HEK293 (cell line): ENCODE measurements around the gene RAB40C.
A peak's percentile ranks its signal among the peaks of the same experiment; 100 is the strongest.

Source experiments
- GLIS2 ChIP-seq: fragments of 450-650 bp; formaldehyde crosslinking; IDR thresholded peaks from 2 replicates; pipeline ENCODE4 v1.5.1; 2016; ENCODE audit warnings: missing biosample characterization, missing genetic modification characterization
- OVOL3 ChIP-seq: fragments of 450-650 bp; formaldehyde crosslinking; IDR thresholded peaks from 2 replicates; pipeline ENCODE4 v1.5.1; 2016; ENCODE audit warnings: missing biosample characterization, missing genetic modification characterization
- PRDM2 ChIP-seq: fragments of 450-650 bp; formaldehyde crosslinking; IDR thresholded peaks from 2 replicates; pipeline ENCODE4 v1.5.1; 2016; ENCODE audit warnings: missing biosample characterization, missing genetic modification characterization, borderline replicate concordance
- WT1 ChIP-seq: fragments of 450-650 bp; formaldehyde crosslinking; IDR thresholded peaks from 2 replicates; pipeline ENCODE4 v1.5.1; 2016; ENCODE audit warnings: missing biosample characterization, missing genetic modification characterization
- ZBTB17 ChIP-seq: fragments of 450-650 bp; formaldehyde crosslinking; IDR thresholded peaks from 2 replicates; pipeline ENCODE4 v1.5.1; 2016; ENCODE audit warnings: missing biosample characterization, missing genetic modification characterization
- ZBTB7A ChIP-seq: fragments of 450-650 bp; formaldehyde crosslinking; IDR thresholded peaks from 2 replicates; pipeline ENCODE4 v1.5.1; 2016; ENCODE audit warnings: low read depth, missing biosample characterization, missing genetic modification characterization
- ZFP41 ChIP-seq: fragments of 450-650 bp; formaldehyde crosslinking; IDR thresholded peaks from 2 replicates; pipeline ENCODE4 v1.5.1; 2016; ENCODE audit warnings: missing biosample characterization, missing genetic modification characterization, borderline replicate concordance
- ZIC2 ChIP-seq: fragments of 450-650 bp; formaldehyde crosslinking; IDR thresholded peaks from 2 replicates; pipeline ENCODE4 v1.5.1; 2016; ENCODE audit warnings: missing biosample characterization, missing genetic modification characterization
- ZNF121 ChIP-seq: fragments of 450-650 bp; formaldehyde crosslinking; IDR thresholded peaks from 2 replicates; pipeline ENCODE4 v1.5.1; 2016; ENCODE audit warnings: missing biosample characterization, missing genetic modification characterization
- ZNF138 ChIP-seq: fragments of 450-650 bp; formaldehyde crosslinking; IDR thresholded peaks from 2 replicates; pipeline ENCODE4 v1.5.1; 2016; ENCODE audit warnings: missing biosample characterization, missing genetic modification characterization, borderline replicate concordance
- ZNF146 ChIP-seq: fragments of 450-650 bp; formaldehyde crosslinking; IDR thresholded peaks from 2 replicates; pipeline ENCODE4 v1.5.1; 2016; ENCODE audit warnings: missing biosample characterization, missing genetic modification characterization
- ZNF157 ChIP-seq: fragments of 450-650 bp; formaldehyde crosslinking; IDR thresholded peaks from 2 replicates; pipeline ENCODE4 v1.5.1; 2016; ENCODE audit warnings: missing biosample characterization, missing genetic modification characterization
- ZNF184 ChIP-seq: fragments of 450-650 bp; IDR thresholded peaks from 2 replicates; pipeline ENCODE4 v1.5.1; 2018; ENCODE audit warnings: missing biosample characterization, mild to moderate bottlenecking, missing genetic modification characterization
- ZNF23 ChIP-seq: fragments of 450-650 bp; formaldehyde crosslinking; IDR thresholded peaks from 2 replicates; pipeline ENCODE4 v1.5.1; 2016; ENCODE audit warnings: missing biosample characterization, missing genetic modification characterization, borderline replicate concordance
- ZNF24 ChIP-seq: fragments of 450-650 bp; formaldehyde crosslinking; IDR thresholded peaks from 2 replicates; pipeline ENCODE4 v1.5.1; 2016; ENCODE audit warnings: missing biosample characterization, missing genetic modification characterization
- ZNF324 ChIP-seq: fragments of 450-650 bp; formaldehyde crosslinking; IDR thresholded peaks from 2 replicates; pipeline ENCODE4 v1.5.1; 2016; ENCODE audit warnings: missing biosample characterization, missing genetic modification characterization
- ZNF391 ChIP-seq: fragments of 450-650 bp; formaldehyde crosslinking; IDR thresholded peaks from 2 replicates; pipeline ENCODE4 v1.5.1; 2016; ENCODE audit warnings: low read depth, missing biosample characterization, missing genetic modification characterization, borderline replicate concordance
- ZNF513 ChIP-seq: fragments of 450-650 bp; IDR thresholded peaks from 2 replicates; pipeline ENCODE4 v1.5.1; 2018; ENCODE audit warnings: missing biosample characterization, missing genetic modification characterization
- ZNF747 ChIP-seq: fragments of 450-650 bp; formaldehyde crosslinking; IDR thresholded peaks from 2 replicates; pipeline ENCODE4 v1.5.1; 2016; ENCODE audit warnings: missing biosample characterization, missing genetic modification characterization
- TF ChIP-seq, protein P1 (sequence below): fragments of 450-650 bp; formaldehyde crosslinking; IDR thresholded peaks from 2 replicates; pipeline ENCODE4 v1.5.1; 2017; ENCODE audit warnings: missing biosample characterization, missing genetic modification characterization
- TF ChIP-seq, protein P2 (sequence below): fragments of 450-650 bp; formaldehyde crosslinking; IDR thresholded peaks from 2 replicates; pipeline ENCODE4; 2016; ENCODE audit warnings: missing biosample characterization, missing genetic modification characterization
- TF ChIP-seq, protein P3 (sequence below): fragments of 450-650 bp; formaldehyde crosslinking; IDR thresholded peaks from 2 replicates; pipeline ENCODE4 v1.5.0; 2017; ENCODE audit warnings: missing biosample characterization, missing genetic modification characterization, borderline replicate concordance

RAB40C gene

DNA sequence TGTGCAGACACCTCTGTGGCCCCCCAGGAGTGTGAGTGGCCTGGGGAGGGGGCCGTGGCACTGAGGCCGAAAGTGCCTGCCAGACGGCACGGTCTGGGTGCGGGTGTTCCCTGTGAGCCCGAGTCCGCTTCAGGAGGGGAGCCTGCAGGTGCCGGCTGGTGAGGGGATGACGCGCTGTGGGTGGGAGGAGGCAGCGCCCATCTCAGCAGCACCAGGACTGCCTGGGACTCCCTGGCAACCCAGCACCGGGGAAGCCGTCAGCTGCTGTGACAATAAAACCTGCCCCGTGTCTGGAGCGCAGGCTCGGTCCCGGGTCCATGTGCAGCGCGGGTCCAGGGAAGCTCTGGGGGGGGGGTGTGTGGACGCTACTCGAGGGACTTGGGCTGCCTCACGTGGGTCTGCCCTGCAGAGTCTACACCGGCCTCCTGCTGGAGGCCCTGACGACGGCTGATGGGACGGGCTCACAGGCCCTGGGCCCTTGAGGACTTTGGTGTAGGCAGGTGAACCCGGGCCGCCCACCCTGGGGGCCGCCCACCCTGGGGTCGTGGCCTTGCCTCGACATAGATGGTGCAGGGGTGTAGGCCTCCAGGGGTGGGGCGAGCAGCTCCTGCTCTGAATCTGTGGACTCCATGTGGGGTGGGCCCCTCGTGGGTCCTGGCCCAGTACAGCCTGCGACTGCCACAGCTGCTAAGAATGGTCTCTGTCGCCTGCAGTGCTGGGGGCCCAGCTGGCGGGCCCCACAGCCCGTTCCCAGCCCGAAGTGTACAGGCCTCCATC is 5.9 kb upstream of the RAB40C start (continued):
- no peak for TF ChIP-seq ZNF146 (tag by site-specific recombination)
- TF ChIP-seq ZNF184 (tag by site-specific recombination) = no peak
- TF ChIP-seq ZBTB7A = peak; percentile 67
- TF ChIP-seq ZNF138 (tag by site-specific recombination) = no peak
- 0 out of 2 replicates have a peak, but pooled peaks have one; percentile 10 for TF ChIP-seq ZBTB17
- peak; percentile 20; the same call in 1 of the 2 replicates for TF ChIP-seq ZNF391 (tag by site-specific recombination)
- TF ChIP-seq ZNF747 (tag by site-specific recombination) = no peak
- TF ChIP-seq PRDM2 (tag by site-specific recombination) = no peak
- no peak for TF ChIP-seq OVOL3 (tag by site-specific recombination)
- TF ChIP-seq ZNF324 = no peak
- TF ChIP-seq, protein P1, sequence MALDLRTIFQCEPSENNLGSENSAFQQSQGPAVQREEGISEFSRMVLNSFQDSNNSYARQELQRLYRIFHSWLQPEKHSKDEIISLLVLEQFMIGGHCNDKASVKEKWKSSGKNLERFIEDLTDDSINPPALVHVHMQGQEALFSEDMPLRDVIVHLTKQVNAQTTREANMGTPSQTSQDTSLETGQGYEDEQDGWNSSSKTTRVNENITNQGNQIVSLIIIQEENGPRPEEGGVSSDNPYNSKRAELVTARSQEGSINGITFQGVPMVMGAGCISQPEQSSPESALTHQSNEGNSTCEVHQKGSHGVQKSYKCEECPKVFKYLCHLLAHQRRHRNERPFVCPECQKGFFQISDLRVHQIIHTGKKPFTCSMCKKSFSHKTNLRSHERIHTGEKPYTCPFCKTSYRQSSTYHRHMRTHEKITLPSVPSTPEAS (tag by site-specific recombination) = no peak
- no peak for TF ChIP-seq WT1 (tag by site-specific recombination)
- no peak for TF ChIP-seq ZNF23 (tag by site-specific recombination)
- TF ChIP-seq, protein P2, sequence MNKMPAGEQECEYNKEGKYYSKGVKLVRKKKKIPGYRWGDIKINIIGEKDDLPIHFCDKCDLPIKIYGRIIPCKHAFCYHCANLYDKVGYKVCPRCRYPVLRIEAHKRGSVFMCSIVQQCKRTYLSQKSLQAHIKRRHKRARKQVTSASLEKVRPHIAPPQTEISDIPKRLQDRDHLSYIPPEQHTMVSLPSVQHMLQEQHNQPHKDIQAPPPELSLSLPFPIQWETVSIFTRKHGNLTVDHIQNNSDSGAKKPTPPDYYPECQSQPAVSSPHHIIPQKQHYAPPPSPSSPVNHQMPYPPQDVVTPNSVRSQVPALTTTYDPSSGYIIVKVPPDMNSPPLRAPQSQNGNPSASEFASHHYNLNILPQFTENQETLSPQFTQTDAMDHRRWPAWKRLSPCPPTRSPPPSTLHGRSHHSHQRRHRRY (tag by site-specific recombination) = no peak
- 0 out of 2 replicates have a peak, but pooled peaks have one; percentile 24 for TF ChIP-seq ZNF121
- TF ChIP-seq, protein P3, sequence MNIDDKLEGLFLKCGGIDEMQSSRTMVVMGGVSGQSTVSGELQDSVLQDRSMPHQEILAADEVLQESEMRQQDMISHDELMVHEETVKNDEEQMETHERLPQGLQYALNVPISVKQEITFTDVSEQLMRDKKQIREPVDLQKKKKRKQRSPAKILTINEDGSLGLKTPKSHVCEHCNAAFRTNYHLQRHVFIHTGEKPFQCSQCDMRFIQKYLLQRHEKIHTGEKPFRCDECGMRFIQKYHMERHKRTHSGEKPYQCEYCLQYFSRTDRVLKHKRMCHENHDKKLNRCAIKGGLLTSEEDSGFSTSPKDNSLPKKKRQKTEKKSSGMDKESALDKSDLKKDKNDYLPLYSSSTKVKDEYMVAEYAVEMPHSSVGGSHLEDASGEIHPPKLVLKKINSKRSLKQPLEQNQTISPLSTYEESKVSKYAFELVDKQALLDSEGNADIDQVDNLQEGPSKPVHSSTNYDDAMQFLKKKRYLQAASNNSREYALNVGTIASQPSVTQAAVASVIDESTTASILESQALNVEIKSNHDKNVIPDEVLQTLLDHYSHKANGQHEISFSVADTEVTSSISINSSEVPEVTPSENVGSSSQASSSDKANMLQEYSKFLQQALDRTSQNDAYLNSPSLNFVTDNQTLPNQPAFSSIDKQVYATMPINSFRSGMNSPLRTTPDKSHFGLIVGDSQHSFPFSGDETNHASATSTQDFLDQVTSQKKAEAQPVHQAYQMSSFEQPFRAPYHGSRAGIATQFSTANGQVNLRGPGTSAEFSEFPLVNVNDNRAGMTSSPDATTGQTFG (tag by site-specific recombination) = peak; percentile 6; the same call in 1 of the 2 replicates
- no peak for TF ChIP-seq ZNF157 (tag by site-specific recombination)
- no peak for TF ChIP-seq ZFP41
- no peak for TF ChIP-seq ZNF513
- TF ChIP-seq ZIC2 (tag by site-specific recombination) = peak; percentile 93
- peak; percentile 25; the same call in 1 of the 2 replicates for TF ChIP-seq ZNF24
- peak; percentile 75 for TF ChIP-seq GLIS2
